GM12873 (cell line): Measurements from ENCODE around the gene BOLA3.

Experiments
- TF ChIP-seq, protein P1 (sequence below): IDR thresholded peaks from 2 replicates; pipeline ENCODE4 v1.5.1; 2012; ENCODE audit warnings: low read depth, mild to moderate bottlenecking, moderate library complexity, low read length, control low read depth; ENCODE audit not compliant: insufficient read depth; ENCODE audit errors: missing control alignments

BOLA3 gene

DNA sequence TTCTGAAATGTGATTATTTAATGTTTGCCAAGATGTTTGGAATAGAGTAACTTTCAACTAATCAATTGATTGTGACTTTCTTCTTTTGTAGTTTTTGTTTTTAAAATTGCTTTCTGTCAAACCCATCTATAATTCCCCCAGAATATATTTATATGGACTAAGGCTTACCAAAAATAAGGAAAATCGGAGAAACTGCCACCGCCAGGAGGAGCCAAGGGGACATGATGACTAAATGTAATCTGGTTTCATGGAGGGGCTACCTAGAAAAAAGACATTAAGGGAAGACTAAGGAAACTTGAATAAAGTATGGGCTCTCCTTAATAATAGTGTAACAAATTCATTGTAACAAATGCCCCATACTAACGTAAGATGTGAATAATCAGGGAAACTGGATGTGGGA, 19.5 kb downstream of the BOLA3 start:
- TF ChIP-seq, protein P1, sequence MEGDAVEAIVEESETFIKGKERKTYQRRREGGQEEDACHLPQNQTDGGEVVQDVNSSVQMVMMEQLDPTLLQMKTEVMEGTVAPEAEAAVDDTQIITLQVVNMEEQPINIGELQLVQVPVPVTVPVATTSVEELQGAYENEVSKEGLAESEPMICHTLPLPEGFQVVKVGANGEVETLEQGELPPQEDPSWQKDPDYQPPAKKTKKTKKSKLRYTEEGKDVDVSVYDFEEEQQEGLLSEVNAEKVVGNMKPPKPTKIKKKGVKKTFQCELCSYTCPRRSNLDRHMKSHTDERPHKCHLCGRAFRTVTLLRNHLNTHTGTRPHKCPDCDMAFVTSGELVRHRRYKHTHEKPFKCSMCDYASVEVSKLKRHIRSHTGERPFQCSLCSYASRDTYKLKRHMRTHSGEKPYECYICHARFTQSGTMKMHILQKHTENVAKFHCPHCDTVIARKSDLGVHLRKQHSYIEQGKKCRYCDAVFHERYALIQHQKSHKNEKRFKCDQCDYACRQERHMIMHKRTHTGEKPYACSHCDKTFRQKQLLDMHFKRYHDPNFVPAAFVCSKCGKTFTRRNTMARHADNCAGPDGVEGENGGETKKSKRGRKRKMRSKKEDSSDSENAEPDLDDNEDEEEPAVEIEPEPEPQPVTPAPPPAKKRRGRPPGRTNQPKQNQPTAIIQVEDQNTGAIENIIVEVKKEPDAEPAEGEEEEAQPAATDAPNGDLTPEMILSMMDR, result no peak

- TF ChIP-seq, protein P1, result peak; percentile 61
These were observed 27.5 kb downstream of the BOLA3 start for GRCh38 chr2:74119912-74120825.

DNA sequence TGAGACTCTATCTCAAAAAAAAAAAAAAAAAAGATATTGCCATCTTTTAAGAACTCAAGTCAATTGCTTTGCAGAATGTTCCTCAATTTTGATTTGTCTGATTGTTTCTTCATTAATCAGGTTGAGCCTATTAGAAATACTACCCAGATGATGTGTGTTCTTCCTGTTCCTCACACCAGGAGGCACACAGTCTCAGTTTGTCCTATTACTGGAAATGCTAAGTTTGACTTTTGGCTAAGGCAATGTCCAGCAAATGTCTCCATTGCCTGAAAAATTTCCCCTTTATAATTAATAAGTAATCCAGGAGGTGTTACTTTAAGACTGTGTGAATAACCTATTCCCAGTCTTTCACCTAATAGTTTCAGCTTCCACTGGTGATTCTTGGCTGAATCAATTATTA, 28.4 kb downstream of the BOLA3 start:
- TF ChIP-seq, protein P1, result peak; percentile 30

GRCh38 chr2:74111380-74111779, 36.3 kb downstream of the BOLA3 start:
- TF ChIP-seq, protein P1, result no peak

DNA sequence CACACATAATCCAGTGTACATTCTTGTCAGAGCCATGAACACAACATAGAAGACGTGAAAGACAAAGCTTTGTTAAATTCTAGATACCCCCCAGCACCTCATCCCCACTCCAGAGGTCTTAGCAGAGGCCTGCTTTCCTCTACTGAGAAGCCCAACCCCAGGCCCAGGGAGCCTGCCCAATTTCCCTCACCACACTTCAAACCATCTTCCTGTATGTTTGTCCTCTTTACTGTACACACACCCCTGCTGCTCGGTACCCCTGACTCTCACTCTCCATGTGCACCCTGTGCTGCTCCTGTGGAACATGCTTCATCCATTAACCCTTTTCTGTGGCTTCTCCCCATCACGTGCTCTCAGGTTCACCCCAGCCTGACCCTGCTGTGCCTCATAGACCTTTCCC, 37.2 kb downstream of the BOLA3 start:
- TF ChIP-seq, protein P1, result no peak

GRCh38 chr2:74109551-74109950, 38.2 kb downstream of the BOLA3 start:
- TF ChIP-seq, protein P1, result no peak

DNA sequence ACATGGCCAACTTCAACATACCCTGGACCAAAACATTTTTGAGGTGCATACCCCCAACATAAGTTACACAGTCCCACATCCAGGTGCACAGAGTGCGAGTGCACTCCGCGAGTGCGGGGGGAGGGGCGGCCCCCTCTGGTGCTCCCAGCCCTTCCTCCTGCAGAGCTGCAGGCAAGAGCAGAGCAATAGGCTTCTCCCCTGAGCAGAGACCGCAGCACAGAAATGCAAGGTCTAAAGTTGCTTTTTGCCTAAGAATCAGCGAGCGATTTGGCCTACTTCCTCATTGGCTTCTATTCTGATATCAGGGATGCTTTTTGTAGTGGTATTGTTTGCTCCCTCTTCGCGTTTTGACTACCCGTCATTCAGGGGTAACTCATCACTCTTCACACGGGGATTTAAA, 40.6 kb downstream of the BOLA3 start:
- TF ChIP-seq, protein P1, result no peak
